HG02642 (cell line): ENCODE measurements around the gene SZRD1.
A peak's percentile ranks its signal among the peaks of the same experiment; 100 is the strongest.
"Not testable (repeated sequence)": the region's sequence is repeated elsewhere in the genome, so short reads cannot be mapped to it uniquely, and the experiment has no call there.

Experiments used
- ATAC-seq: cut with Tn5 transposase; IDR thresholded peaks from one replicate; pipeline ENCODE4 v1.9.1; 2021; ENCODE audit warnings: mild to moderate bottlenecking; ENCODE audit not compliant: unreplicated experiment, poor library complexity

The SZRD1 gene, protein sequence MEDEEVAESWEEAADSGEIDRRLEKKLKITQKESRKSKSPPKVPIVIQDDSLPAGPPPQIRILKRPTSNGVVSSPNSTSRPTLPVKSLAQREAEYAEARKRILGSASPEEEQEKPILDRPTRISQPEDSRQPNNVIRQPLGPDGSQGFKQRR

DNA sequence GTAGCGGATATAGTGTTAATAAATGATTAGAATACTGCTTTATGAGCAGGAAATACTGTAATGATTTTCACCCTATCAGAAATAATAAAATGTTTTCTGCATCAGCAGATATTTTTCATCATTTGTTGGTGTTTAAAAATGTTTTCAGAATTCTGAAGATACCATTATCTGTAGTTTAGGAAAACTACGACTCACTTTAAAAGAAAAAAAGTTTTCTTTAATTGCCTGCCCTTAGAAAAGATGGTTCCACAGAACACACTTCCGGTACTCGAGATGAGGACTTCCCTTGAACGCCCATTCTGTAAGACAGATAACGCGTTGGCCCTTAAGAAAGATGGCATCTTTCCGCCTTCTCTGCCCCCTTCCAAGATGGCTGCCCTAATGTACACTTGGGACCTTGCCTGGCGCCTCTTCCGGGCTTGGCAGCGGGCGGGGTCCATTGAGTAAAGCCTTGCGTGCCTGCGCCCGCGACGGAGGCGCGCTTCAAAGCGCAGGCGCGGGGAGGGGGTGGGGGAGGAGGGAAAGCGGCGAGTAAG, at the start of gene SZRD1:
Gene SZRD1, plus strand, starts transcription at position 521 of the 536 bp plus-strand sequence. CDS start 16 bp downstream, outside the sequence.
- ATAC-seq, result peak; percentile 81

DNA sequence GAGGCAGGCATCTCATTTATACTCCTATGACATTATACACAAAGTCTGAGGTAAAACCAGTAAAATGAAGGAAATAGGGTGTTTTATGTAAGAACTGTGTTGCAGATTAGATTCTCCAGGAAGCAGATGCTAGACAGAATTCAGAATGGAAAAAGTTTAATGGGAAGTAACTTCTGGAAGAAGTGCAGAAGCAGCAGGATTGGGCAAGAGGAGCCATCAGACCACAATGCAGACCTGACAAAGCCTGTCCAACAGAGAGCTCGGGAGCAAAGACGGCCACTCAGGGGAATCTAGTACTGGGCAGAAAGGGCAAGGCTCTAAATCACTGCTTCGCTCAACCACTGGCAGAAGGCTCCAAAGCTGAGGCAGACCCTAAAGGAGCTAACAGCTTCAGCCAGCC, 48.5 kb upstream of the SZRD1 start:
- no peak for ATAC-seq

DNA sequence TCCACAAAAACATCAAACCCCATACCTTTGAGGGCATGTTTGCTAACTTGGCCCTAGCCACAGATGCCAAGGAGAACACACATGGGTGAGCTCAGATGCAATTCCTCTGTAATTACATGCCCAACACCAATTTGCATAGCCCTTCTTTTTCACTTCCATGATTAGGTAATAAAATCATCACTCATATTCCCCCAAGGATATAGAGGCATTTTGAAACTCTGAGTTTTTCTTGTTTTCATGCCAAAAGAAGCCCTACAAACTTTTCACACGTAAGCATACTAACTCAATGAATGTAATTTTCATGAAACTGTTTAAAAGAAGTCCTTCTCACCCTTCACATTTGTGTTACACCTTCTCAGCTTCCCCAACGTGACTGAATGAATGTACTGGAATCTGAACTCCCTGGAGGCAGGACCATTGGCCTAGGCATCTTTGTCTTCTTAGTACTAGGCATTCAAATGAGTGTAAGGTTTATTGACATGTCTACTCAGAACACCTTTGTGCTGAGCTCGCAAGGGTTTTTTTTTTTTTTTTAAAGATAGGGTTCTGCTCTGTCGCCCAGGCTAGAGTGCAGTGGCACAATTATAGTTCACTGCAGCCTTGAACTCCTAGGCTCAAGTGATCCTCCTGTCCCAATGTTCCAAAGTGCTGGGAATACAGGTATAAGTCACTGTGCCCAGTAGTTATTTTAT, 45.7 kb upstream of the SZRD1 start:
- ATAC-seq, result no peak

DNA sequence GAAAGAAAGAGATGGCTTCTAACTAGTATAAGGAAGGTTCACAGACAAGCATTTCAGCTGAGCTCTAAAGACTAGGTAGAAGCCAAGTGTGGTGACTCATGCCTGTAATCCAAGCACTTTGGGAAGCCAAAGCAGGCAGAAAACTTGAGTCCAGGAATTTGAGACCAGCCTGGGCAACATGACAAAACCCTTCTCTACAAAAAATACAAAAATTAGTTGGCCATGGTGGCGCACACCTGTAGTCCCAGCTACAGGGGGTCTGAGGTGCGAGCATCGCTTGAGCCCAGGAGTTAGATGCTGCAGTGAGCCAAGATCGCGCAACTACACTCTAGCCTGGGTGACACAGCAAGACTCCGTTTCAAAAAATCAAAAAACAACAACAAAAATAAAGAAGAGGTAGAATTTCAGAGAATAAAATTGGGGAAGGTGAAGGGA, 42.6 kb upstream of the SZRD1 start:
- no peak for ATAC-seq

DNA sequence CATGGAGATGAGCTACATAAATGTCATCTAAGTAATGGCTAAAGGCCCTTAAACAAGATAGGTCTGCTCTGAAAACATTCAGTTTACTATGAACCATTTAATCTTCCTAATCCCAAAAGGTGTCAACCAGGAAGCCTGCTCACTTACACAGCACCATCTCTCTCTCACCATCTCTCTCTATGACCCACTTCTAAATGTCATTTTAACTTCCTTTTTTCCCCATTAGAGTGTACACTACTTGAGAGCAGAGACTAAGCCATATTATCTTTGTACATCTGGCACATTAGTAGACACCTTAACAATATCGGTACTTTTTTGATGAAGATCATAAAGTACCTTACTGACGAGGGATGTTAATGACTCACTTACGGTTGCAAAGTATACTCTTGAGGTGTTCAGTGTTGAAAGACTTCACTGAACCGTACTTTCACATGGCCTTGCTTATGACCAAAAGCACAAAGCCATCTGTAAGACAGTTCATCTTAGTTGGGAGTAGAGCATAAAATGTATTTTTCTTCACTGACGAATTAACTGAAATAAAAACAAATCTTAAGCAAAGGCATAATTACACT, 40.1 kb upstream of the SZRD1 start:
- no peak for ATAC-seq

DNA sequence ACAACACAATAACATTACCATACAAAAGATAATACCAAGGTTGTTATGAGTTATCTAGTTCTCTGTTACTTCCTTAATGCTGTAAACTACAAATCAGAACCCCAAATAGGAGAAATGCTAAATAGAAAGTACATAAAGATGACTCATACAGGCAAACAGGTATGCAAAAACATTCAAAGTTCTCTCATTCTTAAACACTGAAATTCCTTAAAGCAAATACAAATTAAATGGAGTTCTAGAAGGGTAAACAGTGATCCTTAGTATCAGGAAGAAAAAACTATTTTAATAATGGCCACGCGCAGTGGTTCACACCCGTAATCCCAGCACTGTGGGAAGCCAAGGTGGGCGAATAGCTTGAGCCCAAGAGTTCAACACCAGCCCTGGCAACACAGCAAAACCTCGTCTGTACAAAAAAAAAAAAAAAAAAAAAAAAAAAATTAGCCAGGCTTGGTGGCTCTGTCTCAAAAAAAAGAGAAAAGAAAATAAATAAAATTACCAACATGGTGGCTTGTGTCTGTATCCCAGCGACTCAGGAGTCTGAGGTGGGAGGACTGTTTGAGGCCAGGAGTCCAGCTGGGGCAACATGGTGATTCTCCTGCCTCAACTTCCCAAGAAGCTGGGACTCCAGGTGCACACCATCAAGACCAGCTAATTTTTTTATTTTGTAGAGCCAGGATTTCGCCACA, 32.2 kb upstream of the SZRD1 start:
- no peak for ATAC-seq

DNA sequence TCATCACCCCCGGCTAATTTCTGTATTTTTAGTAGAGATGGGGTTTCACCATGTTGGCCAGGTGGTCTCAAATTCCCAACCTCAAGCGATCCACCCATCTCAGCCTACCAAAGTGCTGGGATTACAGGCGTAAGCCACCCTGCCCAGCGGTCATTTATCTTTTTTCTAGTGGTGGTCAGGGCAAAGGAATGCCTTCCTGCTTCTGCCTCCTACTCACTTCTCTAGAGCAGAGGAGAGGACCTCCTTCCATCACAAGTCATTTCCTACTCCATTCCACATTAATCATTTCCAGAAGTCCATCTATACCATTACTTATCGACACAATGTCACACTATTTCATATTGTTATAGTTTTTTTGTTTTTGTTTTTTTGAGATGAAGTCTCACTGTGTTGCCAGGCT, 28.1 kb upstream of the SZRD1 start:
- ATAC-seq, result no peak

DNA sequence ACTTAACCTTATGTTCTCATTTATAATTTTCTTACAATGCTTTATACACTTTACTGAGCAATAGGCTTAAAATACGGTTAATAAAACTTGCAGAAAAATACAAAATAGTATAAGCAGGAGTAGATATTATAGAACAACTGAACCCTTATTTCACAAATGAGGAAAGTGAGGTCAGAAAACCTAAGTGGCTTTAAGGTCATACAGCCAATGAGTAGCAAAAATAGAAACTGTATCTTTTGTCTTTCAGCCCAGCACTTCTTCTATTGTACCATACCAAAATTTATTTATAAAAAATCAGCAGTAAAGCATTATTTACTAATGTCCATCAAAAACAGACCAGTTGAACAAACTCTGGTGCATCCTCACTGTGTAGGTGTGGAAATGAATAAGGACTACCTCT, 26.4 kb upstream of the SZRD1 start:
- no peak for ATAC-seq

DNA sequence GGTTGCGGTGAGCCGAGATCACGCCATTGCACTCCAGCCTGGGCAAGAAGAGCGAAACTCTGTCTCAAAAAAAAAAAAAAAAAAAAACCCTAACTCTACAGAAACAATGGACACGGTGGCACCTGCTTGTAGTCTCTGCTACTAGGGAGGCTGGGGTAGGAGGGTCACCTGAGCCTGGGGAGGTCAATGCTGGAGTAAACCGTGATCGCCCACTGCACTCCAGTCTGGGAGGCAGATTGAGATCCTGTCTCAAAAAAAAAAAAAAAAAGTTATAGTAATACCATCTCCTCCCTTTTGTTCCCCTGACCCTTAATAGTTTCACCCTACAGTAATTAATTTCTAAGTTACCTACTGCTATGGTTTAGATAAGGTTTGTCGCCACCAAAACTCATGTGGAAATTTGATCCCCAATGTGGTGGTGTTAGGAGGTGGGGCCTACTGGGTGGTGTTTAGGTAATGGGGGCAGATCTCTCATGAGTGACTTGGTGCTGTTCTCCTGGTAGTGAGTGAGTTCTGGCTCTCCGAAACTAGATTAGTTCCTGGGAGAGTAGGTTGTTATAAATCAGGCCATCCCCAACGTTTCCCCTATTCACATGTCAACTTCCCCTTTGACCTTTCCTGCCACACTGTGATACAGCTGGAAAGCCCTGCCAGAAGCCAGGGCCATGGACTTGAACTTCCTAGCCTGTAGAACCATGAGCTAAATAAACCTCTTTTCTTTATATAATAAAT, 24.5 kb upstream of the SZRD1 start:
- no peak for ATAC-seq

DNA sequence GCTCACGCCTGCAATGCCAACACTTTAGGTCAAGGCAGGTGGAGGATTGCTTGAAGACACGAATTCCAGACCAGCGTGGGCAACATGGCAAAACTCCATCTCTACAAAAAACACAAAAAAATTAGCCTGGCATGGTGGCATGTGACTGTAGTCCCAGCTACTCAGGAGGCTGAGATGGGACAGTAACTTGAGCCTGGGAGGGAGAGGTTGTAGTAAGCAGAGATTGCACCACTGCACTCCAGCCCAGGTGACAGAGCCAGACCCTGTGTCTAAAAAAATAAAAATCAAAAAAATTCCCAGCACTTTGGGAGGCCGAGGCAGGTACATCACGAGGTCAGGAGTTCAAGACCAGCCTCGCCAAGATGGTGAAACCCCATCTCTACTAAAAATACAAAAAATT, 23.8 kb upstream of the SZRD1 start:
- not testable (repeated sequence) for ATAC-seq

DNA sequence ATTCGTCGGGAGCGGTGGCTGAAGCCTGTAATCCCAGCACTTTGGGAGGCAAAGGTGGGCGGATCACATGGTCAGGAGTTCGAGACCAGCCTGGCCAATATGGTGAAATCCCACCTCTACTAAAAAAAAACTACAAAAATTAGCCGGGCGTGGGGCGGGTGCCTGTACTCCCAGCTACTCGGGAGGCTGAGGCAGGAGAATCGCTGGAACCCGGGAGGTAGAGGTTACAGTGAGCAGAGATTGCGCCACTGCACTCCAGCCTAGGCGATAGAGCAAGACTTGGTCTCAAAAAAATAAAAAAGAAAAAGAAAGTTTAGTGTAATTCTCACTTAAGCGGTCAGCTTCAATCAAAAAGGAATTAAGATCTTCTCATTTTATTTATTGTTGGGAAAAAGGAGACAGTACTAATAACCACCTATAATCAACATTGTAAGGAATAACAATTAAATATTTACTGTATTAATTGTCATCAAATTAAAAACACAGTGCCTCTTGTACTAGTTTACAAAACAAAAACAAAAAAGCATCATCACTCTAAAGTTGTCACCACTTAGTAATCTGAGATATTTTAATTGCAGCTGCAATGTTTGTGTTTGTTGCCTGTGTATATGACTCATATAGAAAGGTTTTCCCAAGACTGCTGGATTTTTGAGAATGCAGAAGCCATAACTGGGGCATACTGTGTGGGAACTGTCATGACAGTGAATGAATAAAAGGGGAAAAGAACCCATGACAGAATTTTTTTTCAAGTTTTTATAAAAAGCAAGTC, 18.4 kb upstream of the SZRD1 start:
- ATAC-seq, result no peak

DNA sequence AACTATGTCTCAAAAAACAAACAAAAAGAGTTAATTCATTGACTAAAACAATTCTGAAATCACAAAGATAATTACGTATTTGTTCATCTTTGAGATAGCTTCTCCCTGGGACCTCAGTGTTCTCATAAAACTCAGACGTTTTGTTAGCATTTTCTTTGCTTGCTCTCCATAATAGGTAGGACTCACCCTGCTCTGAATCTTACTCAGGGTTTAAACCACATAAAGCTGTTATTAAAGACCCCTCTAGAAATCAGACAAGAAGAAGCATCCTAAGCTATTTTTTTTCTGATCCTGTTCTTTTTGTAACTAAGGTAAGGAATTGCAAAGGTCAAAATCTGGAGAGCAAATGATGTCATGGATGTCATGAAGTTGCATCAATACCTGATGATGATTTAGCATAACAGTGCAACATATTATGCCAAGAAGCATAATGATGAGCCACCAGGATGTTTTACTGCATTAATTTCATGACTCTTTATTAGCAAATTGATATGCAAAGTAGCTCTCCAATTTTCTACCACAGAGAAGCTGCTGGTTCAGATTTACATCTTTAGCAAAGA, 17.1 kb upstream of the SZRD1 start:
- no peak for ATAC-seq

DNA sequence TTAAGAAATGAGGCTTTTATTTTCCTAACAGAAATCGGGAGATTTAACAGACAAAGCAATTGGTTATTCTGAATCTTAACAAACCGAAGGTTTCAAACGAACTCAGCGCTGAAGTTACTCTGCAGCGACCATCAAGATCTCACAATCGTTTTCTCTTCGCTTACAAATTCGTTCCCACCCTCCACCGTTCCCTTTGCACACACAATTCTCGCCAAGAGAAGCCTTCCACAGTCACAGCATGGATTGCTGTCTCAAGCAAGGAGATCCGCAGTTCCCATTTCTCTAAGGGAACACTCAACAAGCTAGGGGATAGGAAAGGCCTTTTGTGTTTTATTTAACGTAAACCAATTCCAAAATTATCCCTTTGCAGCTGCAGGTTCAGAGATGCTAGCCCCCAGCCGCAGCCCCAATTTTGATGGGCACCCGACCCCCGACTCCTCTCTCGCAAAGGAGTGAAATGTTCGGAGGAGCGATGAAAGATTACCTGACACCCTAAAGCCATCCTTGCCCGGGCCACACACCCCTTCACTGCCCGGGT, 15.5 kb upstream of the SZRD1 start:
- no peak for ATAC-seq

DNA sequence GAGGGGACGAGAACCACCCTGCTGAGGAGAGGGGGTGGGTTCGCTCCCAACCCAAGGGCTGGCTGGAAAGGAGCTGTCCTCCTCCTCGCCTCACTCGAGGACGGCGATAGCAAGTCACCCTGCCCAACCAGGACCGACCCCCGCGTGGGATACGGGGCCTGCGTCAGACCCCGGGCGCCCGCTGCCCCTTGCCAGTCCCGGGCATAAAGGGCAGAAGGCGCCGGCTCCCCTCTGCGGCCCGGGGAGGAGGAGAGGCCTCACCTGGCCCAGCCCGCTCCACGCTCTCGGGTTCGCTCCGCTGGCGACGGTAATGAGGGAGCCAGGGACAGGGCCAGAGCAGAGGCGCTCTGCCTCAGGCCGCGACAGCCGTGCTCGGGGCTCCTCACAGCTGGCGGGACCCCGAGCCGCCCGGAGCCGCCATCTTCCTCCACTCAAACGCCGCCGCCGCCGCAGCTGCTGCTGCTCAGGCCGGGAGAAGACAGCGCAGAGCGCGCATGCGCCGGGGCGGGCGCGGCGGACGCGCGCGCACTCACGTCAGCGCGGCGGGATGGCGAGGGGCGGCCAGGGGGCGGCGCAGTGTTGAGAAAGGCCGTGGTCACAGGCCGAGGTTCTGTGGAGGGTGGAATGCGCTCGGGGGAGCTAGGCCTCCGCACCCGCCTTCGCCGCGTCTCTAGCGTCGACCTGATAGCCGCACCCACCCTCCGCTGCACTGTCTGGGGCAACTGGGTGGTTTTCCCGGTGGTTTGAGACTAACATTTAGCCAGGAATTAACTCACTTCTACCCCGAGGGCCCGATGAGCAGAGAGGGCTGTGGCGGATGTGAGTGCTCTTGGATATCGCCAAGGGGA, 14.8 kb upstream of the SZRD1 start, which contains the start of gene FBXO42:
Gene FBXO42, minus strand, starts transcription at position 487 of the 848 bp plus-strand sequence. CDS start 37,062 bp downstream, outside the sequence.
- peak; percentile 95 for ATAC-seq

DNA sequence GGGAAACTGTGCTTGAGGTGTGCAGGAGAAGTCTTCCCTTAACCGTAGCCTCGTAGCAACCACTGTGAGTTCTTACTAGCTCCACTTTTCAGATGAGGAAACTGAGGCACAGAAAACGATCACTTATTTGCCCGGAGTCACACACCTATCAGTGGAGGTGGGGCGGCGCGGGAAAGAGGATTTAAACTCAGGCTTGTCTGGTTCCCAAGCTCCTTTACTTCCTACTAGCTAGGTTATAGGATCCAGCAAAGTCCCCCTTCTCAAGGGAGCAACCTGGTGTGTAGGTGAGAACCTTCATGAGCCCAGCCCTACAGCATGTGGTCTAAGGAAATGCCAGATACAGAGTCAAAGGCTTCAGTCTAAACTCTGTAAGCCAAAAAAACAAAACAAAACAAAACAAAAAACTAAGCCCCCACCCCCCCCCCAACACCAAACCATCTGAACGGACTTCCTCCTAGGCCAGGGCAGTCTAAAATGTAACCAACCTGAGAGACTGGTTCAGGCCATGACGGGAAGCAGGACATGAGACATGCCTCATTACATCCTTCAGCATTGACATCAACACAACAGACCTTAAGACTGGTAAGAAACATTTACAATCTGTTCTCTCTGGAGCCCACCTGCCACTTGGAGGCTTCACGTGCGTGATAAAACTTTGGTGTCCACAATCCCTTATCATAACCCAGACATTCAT, 14.1 kb upstream of the SZRD1 start:
- no peak for ATAC-seq

DNA sequence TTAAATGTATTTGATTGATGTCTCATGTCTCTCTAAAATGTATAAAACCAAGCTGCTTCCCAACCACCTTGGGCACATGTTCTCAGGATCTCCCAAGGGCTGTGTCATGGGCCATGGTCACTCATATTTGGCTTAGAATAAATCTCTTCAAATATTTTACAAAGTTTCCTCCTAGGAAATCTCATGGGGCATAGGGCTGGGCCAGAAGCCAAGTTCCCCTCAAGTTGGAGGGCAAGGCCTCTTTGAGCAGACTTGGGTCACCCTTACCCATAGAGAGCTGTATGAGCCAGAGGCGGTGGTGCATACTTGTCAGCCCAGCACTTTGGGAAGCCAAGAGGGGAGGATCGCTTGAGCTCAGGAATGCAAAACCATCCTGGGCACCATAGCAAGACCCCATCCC, 12.4 kb upstream of the SZRD1 start:
- no peak for ATAC-seq

DNA sequence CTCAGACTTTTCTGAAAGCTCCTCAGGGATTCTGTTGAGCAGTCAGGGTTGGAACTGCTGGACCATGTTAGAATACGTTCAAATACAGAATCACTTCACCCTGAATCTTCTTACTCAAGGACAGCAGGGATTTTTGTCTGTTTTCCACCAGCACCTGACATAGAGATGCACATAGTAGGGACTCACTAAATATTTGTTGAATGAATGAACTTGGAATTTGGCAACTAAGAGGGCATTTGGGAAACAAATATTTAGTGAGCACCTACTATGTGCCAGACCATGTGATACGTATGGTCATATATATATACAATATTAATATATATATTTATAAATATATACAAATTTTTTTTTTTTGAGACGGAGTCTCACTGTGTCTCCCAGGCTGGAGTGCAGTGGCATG, 10.2 kb upstream of the SZRD1 start:
- no peak for ATAC-seq

DNA sequence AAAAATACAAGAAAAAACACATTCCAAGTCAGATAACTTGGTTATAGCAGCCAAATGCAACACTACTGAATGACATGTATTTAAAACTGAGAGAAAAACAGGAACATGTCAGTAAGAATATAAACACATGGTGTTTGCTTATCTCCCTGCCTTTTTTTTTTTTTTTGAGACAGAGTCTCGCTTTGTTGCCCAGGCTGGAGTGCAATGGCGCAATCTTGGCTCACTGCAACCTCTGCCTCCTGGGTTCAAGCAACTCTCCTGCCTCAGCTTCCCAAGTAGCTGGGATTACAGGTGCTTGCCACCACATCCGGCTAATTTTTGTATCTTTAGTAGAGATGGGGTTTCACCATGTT, 1.9 kb upstream of the SZRD1 start:
- not testable (repeated sequence) for ATAC-seq
